ENCODE measurements around the gene BRSK2.

GRCh38 chr11:1371026-1371325, 18.8 kb upstream of the BRSK2 start:
- TF ChIP-seq NFE2L2 (IDR thresholded peaks at IDR 0.05; ENCODE audit: low read depth, low read length), result no peak
- no peak for TF ChIP-seq USF2 (IDR thresholded peaks at IDR 0.05; ENCODE audit: low read depth, low read length)
- no peak for TF ChIP-seq CTCF (conservative IDR thresholded peaks at IDR 0.05; ENCODE audit: low read depth, low read length)
- no peak for TF ChIP-seq POLR2A (IDR thresholded peaks at IDR 0.05; ENCODE audit: low read depth, low read length)
- TF ChIP-seq MAZ (IDR thresholded peaks at IDR 0.05; ENCODE audit: borderline replicate concordance, low read depth, low read length), result no peak
- TF ChIP-seq RCOR1 (IDR thresholded peaks at IDR 0.05; ENCODE audit: insufficient replicate concordance, low read length), result no peak
- no peak for TF ChIP-seq RAD21 (IDR thresholded peaks at IDR 0.05; ENCODE audit: low read length)
- TF ChIP-seq RFX5 (IDR thresholded peaks at IDR 0.05; ENCODE audit: low read depth, low read length), result no peak

All from IMR-90 (cell line).